Erythroblast (primary cell): ENCODE results near the gene UCK2.
A peak's percentile ranks its signal among the peaks of the same experiment; 100 is the strongest.

Source experiments
- DNase-seq, 2 experiments: peaks; one replicate each; lab custom pipeline; 2025; lab: John Stamatoyannopoulos, UW
- GATA1 ChIP-seq: IDR thresholded peaks from 2 replicates; pipeline ENCODE4 v1.6.1; 2011; ENCODE audit warnings: low read depth, mild to moderate bottlenecking, control low read depth, low read length, moderate library complexity
- POLR2A ChIP-seq: IDR thresholded peaks from 2 replicates; pipeline ENCODE4 v1.6.1; 2011; ENCODE audit warnings: mild to moderate bottlenecking, low read length

Gene UCK2

GRCh38 chr1:165854101-165854845, 26.9 kb downstream of the UCK2 start:
- peak in 1 of 2 experiments; percentile 26 for DNase-seq
- no peak for TF ChIP-seq GATA1
- TF ChIP-seq POLR2A, result no peak

DNA sequence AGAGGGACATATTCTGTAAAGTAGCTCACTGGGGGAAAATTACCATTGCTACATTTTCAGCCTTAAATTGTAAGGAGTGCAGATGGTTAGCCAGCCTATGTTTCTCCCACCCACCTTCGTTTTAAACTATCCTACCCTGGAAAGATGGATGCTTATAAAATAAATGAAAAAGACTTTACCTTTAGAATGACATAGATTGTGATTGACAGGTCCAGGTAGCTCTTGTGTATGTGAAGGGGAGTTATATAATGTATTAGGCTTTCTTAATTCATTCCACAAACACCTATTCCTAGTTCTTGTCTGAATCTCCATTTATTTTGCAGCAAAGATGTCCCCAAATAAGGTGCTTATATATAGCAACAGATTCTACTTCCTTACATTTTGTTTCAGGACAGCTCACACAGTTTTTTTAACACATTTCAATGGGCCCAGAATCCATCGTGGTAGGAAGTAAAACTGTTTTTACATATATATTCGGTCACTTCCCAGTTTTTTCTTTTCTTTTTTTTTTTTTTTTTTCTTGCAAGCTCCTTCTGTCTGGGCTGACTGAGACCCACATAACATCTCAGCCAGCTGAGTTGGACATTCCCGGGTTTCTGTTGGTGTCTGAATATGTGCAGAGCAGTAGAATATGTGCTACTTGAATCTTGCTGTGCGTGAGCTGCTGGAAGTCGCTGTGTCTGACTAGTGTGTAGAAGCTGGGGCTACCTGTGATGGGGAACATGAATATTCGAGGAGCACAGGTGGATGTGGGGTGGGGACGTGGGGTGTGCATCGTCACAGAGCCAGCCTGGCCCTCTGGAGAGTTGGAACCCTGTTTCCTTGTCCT, 27.8 kb downstream of the UCK2 start:
- no peak for DNase-seq

GRCh38 chr1:165856021-165856420, 28.6 kb downstream of the UCK2 start:
- peak; percentile 60 to 69 for DNase-seq
- no peak for TF ChIP-seq GATA1
- TF ChIP-seq POLR2A, result no peak

More for the DNA sequence above, 27.8 kb downstream of the UCK2 start:
- TF ChIP-seq POLR2A, result no peak
- TF ChIP-seq GATA1, result no peak

GRCh38 chr1:165856606-165857005, 29.2 kb downstream of the UCK2 start:
- TF ChIP-seq GATA1 (no peak), POLR2A (no peak)

GRCh38 chr1:165857046-165857801, 29.8 kb downstream of the UCK2 start:
- DNase-seq, result peak; percentile 91 to 92
- no peak for TF ChIP-seq GATA1
- peak; percentile 50 for TF ChIP-seq POLR2A

More at GRCh38 chr1:165856606-165857005, 29.2 kb downstream of the UCK2 start:
- peak in 1 of 2 experiments; percentile 50 for DNase-seq

DNA sequence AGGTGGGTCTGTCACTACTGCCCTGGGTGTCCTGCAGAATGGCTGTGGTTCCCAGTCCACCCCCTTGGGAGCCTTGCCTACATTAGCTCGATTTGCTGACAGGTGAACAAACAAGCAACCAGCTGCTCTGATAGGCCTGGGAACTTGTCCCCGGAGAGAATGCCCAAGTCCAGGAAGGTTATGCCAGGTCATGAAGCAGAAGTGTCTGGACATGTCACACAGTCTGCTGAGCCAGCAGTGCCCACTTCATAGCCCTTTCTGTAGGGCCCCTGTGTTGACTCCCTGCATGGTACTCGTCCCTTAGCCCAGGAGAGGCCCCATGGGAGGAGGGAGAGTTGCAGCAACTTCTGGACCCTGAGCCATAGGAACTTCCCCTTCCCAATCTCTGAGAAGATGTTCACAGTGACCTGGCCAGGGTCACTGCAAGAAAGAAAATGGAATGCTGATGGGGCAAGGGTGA, 31.0 kb downstream of the UCK2 start:
- DNase-seq, result no peak
- TF ChIP-seq GATA1 (no peak), POLR2A (no peak)

DNA sequence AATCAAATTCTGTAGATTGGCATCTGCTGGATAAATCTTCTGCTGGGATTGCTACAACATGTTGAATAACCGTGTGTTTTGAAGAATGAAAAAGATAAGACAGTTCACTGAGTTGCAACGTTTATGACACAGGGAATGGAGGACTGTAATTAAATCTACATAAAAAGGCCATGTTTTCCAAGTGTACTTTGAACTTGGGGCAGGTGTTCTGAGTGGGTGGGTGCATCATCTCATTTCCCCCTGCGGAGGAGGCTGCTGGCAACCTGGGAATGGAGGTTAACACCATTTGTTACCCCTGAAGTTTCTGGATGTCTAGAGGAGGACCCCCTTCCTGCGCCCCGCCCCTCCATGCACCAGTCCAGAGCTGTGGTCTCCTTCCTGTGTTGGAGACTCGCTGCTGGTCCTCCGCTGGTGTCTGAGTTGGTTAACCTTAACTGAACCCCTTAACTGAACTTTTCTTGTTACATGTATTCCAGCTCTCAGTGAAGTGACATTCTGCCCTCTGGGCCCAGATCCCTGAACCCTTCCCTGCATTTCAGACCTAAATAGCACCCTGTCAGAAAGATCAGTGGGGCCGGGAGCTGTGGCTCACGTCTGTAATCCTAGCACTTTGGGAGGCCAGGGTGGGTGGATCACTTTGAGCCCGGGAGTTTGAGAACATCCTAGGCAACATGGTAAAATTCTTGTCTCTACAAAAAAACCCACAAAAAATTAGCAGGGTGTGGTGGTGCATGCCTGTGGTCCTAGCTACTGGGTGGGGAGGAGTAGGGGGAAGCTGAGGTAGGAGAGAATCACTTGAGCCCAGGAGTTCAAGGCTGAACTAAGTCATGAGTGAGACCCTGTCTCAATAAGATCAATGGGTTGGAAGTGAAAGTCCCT, 31.8 kb downstream of the UCK2 start:
- peak in 1 of 2 experiments; percentile 22 for DNase-seq
- TF ChIP-seq GATA1 (no peak), POLR2A (no peak)

- no peak for DNase-seq
- TF ChIP-seq POLR2A, result no peak
Observed at GRCh38 chr1:165860065-165860464, 32.7 kb downstream of the UCK2 start.

GRCh38 chr1:165861911-165862310, 34.5 kb downstream of the UCK2 start:
- no peak for DNase-seq
- TF ChIP-seq GATA1, result no peak
- TF ChIP-seq POLR2A, result no peak

DNA sequence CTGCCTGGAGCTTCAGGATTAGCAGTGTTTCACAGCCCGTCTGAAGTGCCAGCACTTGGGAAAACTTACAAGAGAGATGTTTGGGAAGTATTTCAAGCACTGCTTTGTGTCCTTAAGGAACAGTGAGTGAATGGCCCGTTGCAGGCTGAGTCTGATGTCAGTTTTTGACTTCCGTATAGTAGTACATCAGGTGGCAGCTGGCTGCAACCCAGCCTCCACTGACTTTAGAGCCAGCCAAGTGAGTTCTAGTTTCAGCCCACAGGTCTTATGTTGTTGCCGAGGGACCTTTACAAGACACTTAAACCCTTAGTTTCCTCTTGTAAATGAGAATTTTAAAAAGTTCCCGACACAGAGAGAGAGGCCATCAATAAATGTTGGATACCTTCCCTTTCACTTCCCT, 35.0 kb downstream of the UCK2 start:
- DNase-seq, result no peak
- no peak for TF ChIP-seq POLR2A
- no peak for TF ChIP-seq GATA1

DNA sequence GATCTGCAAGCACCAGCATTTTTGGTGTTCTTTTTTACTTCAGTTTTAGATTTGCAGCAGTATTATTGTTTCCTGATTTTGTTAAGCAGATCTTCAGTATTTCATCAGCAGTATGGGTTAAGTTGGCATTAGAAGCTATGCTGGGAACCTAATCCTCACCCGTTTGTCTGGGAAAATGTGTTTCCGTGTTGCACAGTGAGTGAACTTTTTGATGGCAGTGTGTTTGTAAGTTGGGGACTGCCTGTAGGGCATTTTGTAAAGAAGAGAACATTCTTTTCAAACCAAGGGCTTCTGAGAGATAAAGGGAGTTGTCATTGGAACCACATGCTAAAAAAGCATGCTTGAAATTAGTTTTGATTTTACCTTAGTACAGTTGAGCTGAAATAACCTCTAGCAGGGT, 35.9 kb downstream of the UCK2 start:
- no peak for DNase-seq
- no peak for TF ChIP-seq GATA1
- no peak for TF ChIP-seq POLR2A

GRCh38 chr1:165865633-165866340, 38.4 kb downstream of the UCK2 start:
- TF ChIP-seq POLR2A (no peak), GATA1 (no peak)
- no peak for DNase-seq

DNA sequence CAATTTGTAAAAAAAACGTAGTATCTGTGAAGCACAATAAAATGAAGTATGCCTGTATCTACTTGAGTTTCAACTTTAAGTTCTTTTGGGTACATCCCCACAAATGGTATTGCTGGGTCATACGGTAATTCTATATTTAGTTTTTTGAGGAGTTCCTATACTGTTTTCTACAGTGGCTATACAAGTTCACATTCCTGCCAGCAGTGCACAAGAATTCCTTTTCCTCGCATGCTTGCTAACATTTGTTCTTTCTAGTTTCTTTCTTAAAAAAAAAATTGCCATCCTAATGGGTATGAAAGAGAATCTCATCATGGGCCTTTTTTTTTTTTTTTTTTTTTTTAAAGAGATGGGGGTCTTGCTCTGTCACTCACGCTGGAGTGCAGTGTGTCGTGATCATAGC, 41.9 kb downstream of the UCK2 start:
- no peak for TF ChIP-seq GATA1
- TF ChIP-seq POLR2A, result no peak
- no peak for DNase-seq
